ENCODE measurements around the gene ZNF107. TPM values are rescaled to one million over a fixed set of nuclear protein-coding genes. Genes with fewer than 3 reads are reported as not detected.
"Not testable (repeated sequence)": the region's sequence is repeated elsewhere in the genome, so short reads cannot be mapped to it uniquely, and the experiment has no call there.

Gene ZNF107
- total RNA-seq, 2 experiments from 2014 or later, result 12.9 to 13.0 TPM

GRCh38 chr7:64729089-64729848, 63.3 kb downstream of the ZNF107 start:
- Mint-ChIP-seq H3K27me3 (peaks cover 2% of the 10 kb centered on the region), H3K36me3 (ENCODE audit: low read depth) (peaks cover 4% of the 10 kb centered on the region), H3K9me3 (peaks cover 39% of the 10 kb centered on the region), H3K27ac (no peak overlapping the region), H3K4me1 (ENCODE audit: low read depth) (no peaks in the 10 kb centered on the region), H3K4me3 (no peak overlapping the region)
- no peak for DNase-seq
- ChIA-PET CTCF (interaction anchor here (1.4 kb wide), 1 partner anchor 9 kb away, joined by 3 read pairs; no protein-coding TSS in a partner anchor), POLR2A (no interaction called here)
- no peak for ATAC-seq
- intact Hi-C loops (cut with micrococcal nuclease), result no loop called here
- TF ChIP-seq, protein P1, sequence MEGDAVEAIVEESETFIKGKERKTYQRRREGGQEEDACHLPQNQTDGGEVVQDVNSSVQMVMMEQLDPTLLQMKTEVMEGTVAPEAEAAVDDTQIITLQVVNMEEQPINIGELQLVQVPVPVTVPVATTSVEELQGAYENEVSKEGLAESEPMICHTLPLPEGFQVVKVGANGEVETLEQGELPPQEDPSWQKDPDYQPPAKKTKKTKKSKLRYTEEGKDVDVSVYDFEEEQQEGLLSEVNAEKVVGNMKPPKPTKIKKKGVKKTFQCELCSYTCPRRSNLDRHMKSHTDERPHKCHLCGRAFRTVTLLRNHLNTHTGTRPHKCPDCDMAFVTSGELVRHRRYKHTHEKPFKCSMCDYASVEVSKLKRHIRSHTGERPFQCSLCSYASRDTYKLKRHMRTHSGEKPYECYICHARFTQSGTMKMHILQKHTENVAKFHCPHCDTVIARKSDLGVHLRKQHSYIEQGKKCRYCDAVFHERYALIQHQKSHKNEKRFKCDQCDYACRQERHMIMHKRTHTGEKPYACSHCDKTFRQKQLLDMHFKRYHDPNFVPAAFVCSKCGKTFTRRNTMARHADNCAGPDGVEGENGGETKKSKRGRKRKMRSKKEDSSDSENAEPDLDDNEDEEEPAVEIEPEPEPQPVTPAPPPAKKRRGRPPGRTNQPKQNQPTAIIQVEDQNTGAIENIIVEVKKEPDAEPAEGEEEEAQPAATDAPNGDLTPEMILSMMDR (IDR thresholded peaks at IDR 0.05), result no peak

GRCh38 chr7:64733550-64734240, 67.8 kb downstream of the ZNF107 start:
- TF ChIP-seq, protein P1 (IDR thresholded peaks at IDR 0.05), result no peak
- Mint-ChIP-seq H3K4me3 (no peak overlapping the region), H3K36me3 (ENCODE audit: low read depth) (no peaks in the 10 kb centered on the region), H3K9me3 (peaks cover 18% of the 10 kb centered on the region), H3K4me1 (ENCODE audit: low read depth) (no peaks in the 10 kb centered on the region), H3K27me3 (no peaks in the 10 kb centered on the region), H3K27ac (no peak overlapping the region)
- intact Hi-C loops (cut with micrococcal nuclease), result no loop called here
- no peak for DNase-seq
- ATAC-seq, result no peak
- POLR2A ChIA-PET, result no interaction called here
- CTCF ChIA-PET, result no interaction called here

- Mint-ChIP-seq H3K9me3 (peaks cover 5% of the 10 kb centered on the region), H3K36me3 (ENCODE audit: low read depth) (no peaks in the 10 kb centered on the region), H3K4me1 (ENCODE audit: low read depth) (no peaks in the 10 kb centered on the region), H3K4me3 (no peak overlapping the region), H3K27ac (no peak overlapping the region), H3K27me3 (no peaks in the 10 kb centered on the region)
- no peak for DNase-seq
- TF ChIP-seq, protein P1 (IDR thresholded peaks at IDR 0.05), result no peak
- ChIA-PET CTCF (no interaction called here), POLR2A (no interaction called here)
- no peak for ATAC-seq
- intact Hi-C loops (cut with micrococcal nuclease), result no loop called here
Observed at GRCh38 chr7:64736575-64736974, 70.6 kb downstream of the ZNF107 start.

DNA sequence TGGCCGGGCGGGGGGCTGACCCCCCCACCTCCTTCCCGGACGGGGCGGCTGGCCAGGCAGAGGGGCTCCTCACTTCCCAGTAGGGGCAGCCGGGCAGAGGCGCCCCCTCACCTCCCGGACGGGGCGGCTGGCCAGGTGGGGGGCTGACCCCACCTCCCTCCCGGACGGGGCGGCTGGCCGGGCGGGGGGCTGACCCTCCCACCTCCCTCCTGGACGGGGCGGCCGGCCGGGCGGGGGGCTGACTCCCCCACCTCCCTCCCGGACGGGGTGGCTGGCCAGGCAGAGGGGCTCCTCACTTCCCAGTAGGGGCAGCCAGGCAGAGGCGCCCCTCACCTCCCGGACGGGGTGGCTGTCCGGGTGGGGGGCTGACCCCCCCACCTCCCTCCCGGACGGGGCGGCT, 72.5 kb downstream of the ZNF107 start:
- ATAC-seq; CTCF ChIA-PET; H3K27me3 Mint-ChIP-seq; H3K36me3 Mint-ChIP-seq (ENCODE audit: low read depth); H3K4me1 Mint-ChIP-seq (ENCODE audit: low read depth); H3K27ac Mint-ChIP-seq; DNase-seq; H3K4me3 Mint-ChIP-seq; POLR2A ChIA-PET; H3K9me3 Mint-ChIP-seq; intact Hi-C loops (cut with micrococcal nuclease): not testable (repeated sequence)

GRCh38 chr7:64738953-64739352, 73.0 kb downstream of the ZNF107 start:
- CTCF ChIA-PET, result not testable (repeated sequence)

GRCh38 chr7:64744680-64745079, 78.7 kb downstream of the ZNF107 start:
- intact Hi-C loops (cut with micrococcal nuclease), result no loop called here
- TF ChIP-seq, protein P1 (IDR thresholded peaks at IDR 0.05), result no peak
- Mint-ChIP-seq H3K9me3 (peaks cover 10% of the 10 kb centered on the region), H3K4me1 (ENCODE audit: low read depth) (no peaks in the 10 kb centered on the region), H3K27ac (no peak overlapping the region), H3K4me3 (no peak overlapping the region), H3K36me3 (ENCODE audit: low read depth) (no peaks in the 10 kb centered on the region), H3K27me3 (no peaks in the 10 kb centered on the region)
- ATAC-seq (no peak), DNase-seq (no peak)
- ChIA-PET POLR2A (no interaction called here), CTCF (no interaction called here)

More at GRCh38 chr7:64738953-64739352, 73.0 kb downstream of the ZNF107 start:
- H3K27me3 Mint-ChIP-seq; H3K4me3 Mint-ChIP-seq; DNase-seq; POLR2A ChIA-PET; ATAC-seq; H3K36me3 Mint-ChIP-seq (ENCODE audit: low read depth); intact Hi-C loops (cut with micrococcal nuclease); H3K27ac Mint-ChIP-seq; H3K4me1 Mint-ChIP-seq (ENCODE audit: low read depth); H3K9me3 Mint-ChIP-seq: not testable (repeated sequence)
